GM12878 (cell line): ENCODE measurements around the gene WNT5A.

Experiments used
- BHLHE40 ChIP-seq, 2 experiments: fragments of 450-650 bp in 1 of 2; IDR thresholded peaks; 2 replicates each; pipeline ENCODE4 v1.6.1; 2011 to 2017; ENCODE audit warnings: low read depth in 2 of 2, borderline replicate concordance in 1 of 2, improper control_type of control experiment in 1 of 2, low read length in 1 of 2, mild to moderate bottlenecking in 1 of 2
- CTCF ChIP-seq, 3 experiments: IDR thresholded peaks in 2 of 3; conservative IDR thresholded peaks in 1 of 3; 2 replicates each; pipeline ENCODE4 v1.5.1; 2011; ENCODE audit warnings: low read depth in 3 of 3, low read length in 3 of 3, mild to moderate bottlenecking in 3 of 3, control low read depth in 2 of 3, moderate library complexity in 2 of 3, inconsistent platforms in 1 of 3, mixed read lengths in 1 of 3; ENCODE audit not compliant: control insufficient read depth in 2 of 3, insufficient read depth in 1 of 3; ENCODE audit errors: extremely low read depth in 1 of 3
- EZH2 ChIP-seq: IDR thresholded peaks from 2 replicates; pipeline ENCODE4 v1.6.1; 2012; ENCODE audit warnings: low read depth, mild to moderate bottlenecking, control low read depth, inconsistent platforms, low read length, borderline replicate concordance; ENCODE audit not compliant: control insufficient read depth
- IRF5 ChIP-seq: fragments of 450-650 bp; IDR thresholded peaks from 2 replicates; pipeline ENCODE4 v1.6.1; 2017; ENCODE audit warnings: borderline replicate concordance
- POLR2A ChIP-seq: IDR thresholded peaks from 2 replicates; pipeline ENCODE4 v1.6.1; 2011; ENCODE audit warnings: low read depth, mild to moderate bottlenecking, low read length
- SMARCA5 ChIP-seq: fragments of 450-650 bp; IDR thresholded peaks from 2 replicates; pipeline ENCODE4 v1.6.1; 2017; ENCODE audit warnings: mild to moderate bottlenecking
- SRF ChIP-seq, 2 experiments: IDR thresholded peaks; 2 replicates each; pipeline ENCODE4 v1.6.1; 2011; ENCODE audit warnings: low read depth in 2 of 2, low read length in 2 of 2, mild to moderate bottlenecking in 1 of 2, moderate library complexity in 1 of 2
- YY1 ChIP-seq: IDR thresholded peaks from 2 replicates; pipeline ENCODE4 v1.6.1; 2011; ENCODE audit warnings: low read depth, mild to moderate bottlenecking, low read length
- ZNF274 ChIP-seq: IDR thresholded peaks from one replicate; pipeline ENCODE4 v1.8.0; 2011; ENCODE audit not compliant: insufficient read length, insufficient read depth

- no peak for TF ChIP-seq POLR2A
- TF ChIP-seq CTCF (IDR thresholded peaks at IDR 0.05 in 2 of 3, conservative IDR thresholded peaks at IDR 0.05 in 1 of 3; ENCODE audit: control insufficient read depth in 2 of 3, extremely low read depth in 1 of 3, insufficient read depth in 1 of 3, low read depth in 3 of 3, low read length in 3 of 3): peak; percentile 73 to 79 (median 74)
- no peak for TF ChIP-seq IRF5
- TF ChIP-seq ZNF274: no peak
- TF ChIP-seq SMARCA5: no peak
- no peak for TF ChIP-seq SRF (IDR thresholded peaks at IDR 0.05; ENCODE audit: low read depth in 2 of 2, low read length in 2 of 2)
- no peak for TF ChIP-seq EZH2
- TF ChIP-seq BHLHE40 (IDR thresholded peaks at IDR 0.05; ENCODE audit: borderline replicate concordance in 1 of 2, low read depth in 2 of 2, low read length in 1 of 2): no peak
- no peak for TF ChIP-seq YY1
Observed at GRCh38 chr3:55434789-55435188, 52.3 kb downstream of the WNT5A start.
